GM18873 (cell line): ENCODE data around the gene EYA4.
"Not testable (repeated sequence)": the region's sequence is repeated elsewhere in the genome, so short reads cannot be mapped to it uniquely, and the experiment has no call there.

Experiments
- ATAC-seq: cut with Tn5 transposase; IDR thresholded peaks from one replicate; pipeline ENCODE4 v1.9.1; 2021; ENCODE audit warnings: mild to moderate bottlenecking, moderate library complexity, moderate number of reproducible peaks; ENCODE audit not compliant: unreplicated experiment, low FRiP score

EYA4 gene

DNA sequence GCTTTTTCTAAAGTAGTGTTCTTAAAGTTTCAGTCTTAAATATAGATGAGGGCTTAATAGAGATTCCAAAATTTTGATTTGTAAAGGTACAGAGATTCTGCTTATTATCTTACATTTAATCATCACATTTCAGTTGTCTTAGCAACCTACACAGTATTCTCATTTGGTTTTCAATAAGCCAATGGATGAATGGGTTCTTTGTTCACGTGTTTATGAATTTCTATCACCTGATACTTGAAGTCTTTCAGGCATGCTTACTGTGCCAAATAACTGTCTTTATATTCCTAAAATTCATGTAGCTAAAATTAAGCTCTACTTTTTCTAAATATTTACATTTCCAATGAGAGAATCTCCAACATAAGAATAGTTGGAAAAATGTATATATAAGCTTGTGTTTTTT lies 152.7 kb downstream of the EYA4 start:
- ATAC-seq, result no peak

DNA sequence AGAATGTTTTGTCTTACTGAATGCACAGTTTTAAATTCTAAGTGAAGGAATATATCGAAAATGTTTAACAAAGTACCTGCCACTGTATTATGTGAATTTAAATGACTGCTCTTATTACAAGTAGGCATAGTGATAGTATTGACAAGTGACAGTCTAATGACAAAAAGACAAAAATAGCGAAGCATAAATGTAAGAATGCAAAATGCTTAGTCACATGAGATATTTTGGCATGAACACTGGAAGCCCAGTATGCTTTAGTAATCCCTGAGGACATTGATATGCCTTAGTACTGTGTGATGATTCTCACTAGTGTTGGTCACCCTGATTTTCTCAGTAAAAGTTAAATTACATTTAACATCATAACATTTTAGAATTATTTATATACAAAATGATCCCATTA lies 153.5 kb downstream of the EYA4 start:
- no peak for ATAC-seq

DNA sequence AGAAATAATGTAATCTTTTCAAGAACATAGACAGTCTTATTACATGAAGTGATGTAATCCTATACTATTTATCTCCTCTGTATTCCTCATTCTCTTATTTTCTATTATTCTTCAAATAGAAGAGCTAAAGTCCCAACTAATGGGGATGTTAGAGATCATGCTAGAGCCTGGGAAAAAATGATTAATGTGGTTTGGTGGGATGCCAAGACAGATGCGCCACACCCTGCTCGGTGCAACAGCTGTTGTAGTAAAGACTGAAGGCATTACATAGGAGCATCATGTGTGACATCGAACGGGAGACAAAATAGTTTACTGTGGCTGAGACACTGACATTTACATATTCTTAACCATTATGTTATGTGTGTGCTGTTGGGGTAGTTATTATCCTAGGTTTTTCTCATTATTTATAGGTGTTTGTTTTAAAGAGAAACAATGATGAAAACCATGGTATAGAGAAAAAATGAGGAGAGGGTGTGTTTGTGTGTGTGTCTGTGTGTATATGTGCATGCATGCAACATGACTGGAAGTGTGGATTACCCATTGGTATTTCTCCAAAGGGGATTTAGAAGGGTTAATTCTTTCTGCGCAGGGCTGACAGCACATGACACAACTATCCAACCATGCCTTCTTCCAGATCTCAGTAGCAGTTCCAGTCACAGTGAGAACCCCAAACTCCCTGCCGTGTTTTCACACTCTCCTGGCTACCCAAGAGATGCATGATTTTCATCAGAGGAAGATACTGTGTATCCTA lies 155.3 kb downstream of the EYA4 start:
- ATAC-seq, result no peak

DNA sequence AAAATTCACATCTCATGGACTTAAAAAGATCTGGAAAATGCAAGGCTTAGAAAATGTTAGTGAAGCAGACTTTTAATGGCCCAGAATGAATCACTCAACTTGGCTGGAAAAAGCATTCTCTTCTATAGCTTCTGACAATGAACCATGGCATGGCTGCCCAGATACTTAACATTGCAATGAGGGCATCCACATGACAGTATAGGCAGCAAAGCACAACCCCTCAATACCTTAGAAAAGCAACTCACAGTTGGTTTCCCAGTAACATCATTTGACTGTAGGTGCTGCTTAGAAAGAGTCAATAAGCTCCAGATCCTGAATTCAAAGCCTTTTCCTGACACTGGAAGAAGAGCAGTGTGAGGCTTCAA lies 155.8 kb downstream of the EYA4 start:
- ATAC-seq, result no peak

DNA sequence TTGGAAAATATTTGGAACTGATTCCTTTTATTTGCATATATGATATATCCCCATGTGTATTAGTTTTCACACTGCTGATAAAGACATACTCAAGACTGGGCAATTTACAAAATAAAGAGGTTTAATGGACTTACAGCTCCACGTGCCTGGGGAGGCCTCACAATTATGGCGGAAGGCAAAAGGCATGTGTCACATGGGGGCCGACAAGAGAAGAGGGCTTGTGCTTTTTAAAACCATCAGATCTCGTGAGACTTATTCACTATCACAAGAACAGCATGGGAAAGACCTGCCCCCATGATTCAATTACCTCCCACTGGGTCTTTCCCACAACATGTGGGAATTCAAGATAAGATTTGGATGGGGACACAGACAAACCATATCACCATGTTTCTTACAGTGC lies 156.4 kb downstream of the EYA4 start:
- ATAC-seq, result not testable (repeated sequence)

DNA sequence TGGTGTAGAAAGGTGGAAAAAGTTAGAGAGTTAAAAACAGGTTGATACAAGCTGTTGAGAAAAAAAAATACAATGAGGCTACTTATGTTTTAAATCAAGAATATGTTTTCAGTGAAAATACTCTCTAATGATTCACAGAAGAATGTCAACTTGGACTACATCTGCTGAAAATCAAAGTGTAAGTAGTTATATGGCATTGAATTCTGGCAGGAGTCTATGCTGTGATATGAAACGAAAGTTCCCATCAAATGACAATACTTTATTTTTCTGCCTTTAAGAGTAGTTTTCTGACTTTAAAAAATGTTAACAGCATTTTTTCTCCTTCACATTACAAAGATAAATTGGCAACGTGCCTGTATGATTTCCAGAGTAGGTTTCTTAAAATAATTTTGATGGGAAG lies 158.3 kb downstream of the EYA4 start:
- no peak for ATAC-seq

DNA sequence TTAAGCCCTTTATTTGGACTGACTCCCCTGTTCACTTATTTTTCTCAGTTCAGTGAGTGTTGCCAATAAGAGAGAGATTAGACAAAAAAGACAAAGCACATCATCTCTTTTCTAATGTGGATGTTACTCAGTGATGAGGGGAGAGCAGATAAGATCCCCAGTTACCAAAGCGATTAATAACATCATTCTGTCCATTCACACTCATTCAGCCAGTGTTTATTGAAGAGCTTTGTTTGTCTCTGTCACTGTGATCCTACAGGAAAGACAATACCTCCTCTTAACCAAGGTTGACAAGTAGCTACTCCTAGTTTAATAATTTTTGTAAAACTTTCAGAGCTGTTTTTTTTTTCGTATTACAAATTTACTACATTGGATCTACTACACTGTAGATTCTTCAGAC lies 163.0 kb downstream of the EYA4 start:
- no peak for ATAC-seq

DNA sequence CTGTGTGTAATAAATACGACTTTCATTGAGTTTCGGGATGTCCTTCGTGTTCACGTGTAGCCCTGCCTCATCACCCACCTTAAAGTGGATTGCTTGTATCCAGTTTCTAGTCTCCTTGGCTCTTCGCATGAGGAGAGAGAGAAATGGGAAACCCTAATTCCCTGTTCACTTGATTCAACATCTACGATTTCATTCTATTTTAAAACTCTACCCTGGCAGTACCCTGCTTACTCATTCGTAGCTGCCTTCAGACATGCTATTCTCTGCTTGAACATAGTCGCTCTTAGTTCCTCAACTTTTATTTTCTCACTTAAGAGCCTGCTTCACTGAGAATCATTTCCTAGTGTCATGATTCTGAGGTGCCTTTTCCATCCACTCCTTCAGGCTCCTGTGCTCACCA lies 163.6 kb downstream of the EYA4 start:
- ATAC-seq, result no peak

DNA sequence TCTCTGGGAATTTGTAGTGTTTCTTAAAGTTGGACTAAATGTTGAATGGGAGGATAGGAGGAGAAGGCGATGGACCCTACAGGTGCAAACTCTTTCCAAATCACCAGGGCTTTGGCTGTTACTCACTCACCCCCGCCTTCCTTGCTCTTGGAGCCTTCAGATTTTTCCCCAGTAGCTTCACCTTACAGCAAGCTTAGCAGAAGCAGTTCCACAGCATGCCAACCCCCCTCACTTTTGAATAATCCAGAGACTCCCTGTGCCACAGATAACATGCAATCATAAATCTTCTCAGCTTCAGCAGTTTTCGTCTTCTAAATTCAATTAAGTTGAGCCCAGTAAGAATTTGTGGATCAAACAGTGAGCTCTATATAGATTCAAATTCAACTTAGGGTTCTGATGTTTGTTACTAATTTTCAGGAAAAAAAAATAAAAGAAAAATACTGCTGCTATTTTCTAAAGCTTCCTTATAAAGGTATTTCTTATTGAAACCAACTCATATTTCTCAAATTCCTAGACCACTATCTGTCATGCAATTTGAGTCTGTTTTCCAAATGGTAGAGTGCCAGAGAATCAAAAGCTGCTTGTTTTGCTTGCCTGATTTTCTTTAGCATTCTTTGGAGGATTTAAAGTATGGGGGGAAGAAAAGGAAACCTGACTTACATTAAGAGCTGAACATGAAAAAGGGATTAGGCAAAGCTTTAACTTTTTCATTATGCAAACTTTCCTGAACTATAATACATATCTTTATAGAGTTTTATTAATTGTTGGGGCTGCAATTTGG lies 166.4 kb downstream of the EYA4 start:
- ATAC-seq, result no peak

DNA sequence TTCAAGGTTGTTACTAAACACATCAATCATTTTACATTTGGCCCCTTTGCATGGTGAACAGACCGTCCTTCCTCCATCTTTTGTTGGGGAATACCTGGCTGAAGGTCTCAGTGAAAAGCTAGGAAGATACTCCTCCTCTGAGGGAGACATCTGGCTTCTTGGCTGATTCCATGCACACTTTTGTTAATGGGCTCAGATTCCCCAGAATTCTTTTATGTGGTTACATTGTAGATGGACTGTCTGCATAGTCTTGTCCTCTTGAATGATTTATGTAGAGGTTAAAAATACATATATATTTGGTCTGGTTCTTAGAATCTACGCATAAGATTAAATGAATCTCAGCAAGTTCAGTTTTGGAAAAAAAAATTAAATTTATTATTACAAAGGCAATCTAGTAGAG lies 167.0 kb downstream of the EYA4 start:
- no peak for ATAC-seq

DNA sequence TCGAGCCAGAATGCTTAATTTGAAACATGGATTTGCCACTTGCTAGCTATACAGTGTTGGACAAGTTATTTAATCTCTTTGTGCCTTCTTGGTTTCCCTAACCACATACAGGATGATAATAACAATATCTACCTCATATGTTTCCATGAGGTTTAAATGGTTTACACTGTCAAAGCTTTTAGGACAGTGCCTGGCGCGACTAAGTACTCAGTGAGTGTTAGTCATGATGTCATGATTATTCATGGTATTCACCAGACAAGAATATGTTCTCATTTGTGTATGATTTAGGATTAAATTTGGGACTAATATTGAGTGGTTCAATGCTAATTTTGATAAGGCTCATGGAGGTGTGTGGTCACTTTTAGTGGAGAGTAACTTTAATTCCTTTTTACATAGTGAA lies 167.4 kb downstream of the EYA4 start:
- no peak for ATAC-seq

DNA sequence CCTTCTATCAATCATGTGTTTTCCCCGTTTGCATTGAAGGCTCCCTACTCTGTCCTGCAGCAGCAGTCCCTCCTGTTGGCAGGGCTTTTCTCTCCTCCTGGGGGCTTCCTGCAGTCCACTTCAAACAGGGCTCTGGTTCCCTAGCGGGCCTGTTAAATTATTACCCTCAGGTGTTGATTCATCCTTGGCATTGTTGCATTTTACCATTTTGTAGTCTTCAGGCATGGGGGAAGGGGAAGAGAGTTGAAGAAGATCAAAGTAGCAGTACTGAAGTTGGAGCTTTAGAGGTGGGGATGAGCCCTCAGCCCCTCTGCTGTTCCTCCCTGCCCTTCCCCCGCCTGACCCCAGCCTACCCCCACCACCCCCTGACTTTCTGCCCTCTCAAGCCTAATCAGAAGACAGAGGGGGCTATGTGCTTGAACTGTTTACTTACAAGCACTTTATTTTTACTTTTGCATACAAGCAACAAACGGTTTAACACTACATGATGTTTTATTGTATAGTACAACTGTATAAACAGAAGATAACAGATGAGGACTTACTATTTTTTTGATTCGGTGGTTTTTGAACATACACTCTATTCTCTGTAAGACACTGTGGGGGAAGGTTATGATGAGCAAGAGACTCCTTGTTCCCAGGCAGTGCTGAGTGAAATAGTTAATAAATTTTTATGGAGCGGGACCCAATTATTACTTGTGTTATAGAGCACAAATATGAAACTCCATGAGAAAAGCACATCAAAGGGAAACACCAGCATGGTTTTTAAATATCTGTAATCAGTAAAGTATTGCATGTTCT lies 169.7 kb downstream of the EYA4 start:
- no peak for ATAC-seq

DNA sequence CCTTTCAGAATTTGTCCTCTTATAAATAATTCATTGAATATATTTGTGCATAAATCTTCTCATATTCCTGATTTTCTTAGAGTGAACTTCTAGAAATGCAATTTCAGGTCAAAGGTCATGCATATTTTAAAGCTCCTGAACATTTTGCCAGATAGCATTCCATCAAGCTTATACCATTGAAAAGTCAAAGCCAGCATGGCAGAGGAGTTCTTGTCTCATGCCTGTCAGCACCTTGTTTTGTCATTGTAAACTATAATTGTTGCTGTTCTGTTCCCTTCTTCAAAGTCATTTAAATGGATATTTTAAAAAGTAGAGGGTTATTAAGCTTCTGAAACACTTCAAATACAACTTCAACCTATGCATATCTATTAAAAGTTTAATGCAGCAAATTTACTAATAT lies 170.6 kb downstream of the EYA4 start:
- no peak for ATAC-seq

DNA sequence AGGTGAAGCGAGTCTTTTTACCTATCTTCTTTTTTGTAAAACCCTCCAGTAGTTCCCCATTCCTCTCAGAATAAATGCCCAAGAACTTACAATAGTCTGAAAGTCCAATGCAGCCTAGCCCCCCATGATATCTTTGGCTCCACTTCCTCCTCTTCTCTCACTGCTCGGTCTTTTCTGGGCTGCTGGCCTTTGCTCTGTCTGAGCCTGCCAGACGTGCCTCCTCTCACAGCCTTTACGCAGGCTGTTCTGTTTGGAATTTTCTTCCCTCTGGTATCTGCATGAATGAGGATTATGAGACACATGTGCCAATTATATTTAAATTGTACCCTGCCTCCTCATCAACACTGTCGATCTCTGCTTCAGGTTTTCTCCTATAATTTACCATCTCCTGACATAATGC lies 174.1 kb downstream of the EYA4 start:
- no peak for ATAC-seq

DNA sequence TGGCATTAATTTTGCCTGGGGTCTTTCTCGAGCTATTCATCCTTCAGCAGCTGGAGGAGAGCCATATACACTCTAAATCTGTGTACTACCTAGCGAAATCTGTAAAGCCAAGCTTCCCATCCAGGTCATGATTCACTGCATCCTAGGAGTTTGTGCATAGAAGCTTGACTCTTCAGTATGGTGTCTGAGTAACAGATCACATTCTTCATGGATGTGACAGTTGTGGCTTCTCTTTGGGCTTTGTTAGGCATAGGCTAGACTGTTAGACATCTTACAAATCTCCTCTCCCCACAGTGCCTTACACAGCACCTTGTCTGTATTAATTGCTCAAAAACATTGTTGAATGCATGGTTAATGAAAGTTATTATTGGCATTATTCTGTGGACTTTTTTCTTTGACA lies 177.0 kb downstream of the EYA4 start:
- ATAC-seq, result no peak

DNA sequence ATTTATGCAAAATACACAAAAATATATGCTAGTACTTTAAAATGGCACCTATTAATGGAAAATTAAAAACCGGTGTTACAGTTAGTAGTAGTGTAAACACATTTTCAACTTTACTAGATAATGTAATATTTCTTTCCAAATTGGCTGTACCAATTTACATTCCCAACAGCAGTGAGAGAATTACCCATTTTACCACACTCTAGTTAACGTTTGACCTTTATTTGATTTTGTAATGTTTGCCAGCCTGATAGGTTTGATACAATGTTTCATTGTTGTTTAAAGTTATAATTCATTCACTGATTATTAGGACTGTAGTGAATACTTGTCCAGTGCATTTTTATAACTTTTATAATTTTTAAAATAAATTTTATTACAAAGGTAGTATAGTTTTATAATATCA lies 182.1 kb downstream of the EYA4 start:
- no peak for ATAC-seq

DNA sequence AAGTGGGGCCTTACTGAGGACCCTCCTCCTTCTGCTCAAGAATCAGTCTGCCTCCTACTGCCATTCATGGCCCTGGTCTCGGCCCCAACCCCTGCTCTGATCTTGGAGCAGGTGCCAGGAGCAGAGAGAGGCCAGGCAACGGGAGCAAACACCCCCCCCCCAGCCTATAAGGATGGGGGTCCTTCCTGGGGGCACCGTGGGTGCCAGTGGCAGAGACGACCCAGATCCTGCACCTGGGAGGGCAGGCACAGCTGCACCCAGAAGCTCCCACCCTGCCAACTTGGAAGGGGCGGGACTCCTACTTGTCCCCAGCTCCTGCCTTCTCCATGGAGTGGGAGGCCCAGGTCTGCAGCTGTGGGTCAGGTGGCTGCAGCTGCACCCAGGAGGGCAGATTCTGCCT lies 183.2 kb downstream of the EYA4 start:
- ATAC-seq, result no peak

DNA sequence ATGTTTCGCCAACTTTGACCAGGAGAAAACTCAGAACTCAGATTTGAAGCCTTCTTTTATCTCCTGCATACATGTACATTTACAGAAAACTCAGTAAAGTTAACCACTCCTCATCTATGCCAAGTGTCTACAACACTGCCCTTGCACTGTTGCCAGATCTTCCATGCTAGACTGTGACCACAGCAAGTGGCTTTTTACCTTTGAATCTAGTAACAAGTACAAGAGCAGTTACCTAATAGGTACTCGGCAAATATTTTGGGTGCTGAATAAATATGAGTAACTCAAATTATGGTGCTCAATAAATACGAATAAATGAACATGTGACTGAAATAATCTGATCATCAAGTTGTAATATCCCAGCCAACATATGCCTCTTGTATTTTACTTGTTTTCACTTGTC lies 184.9 kb downstream of the EYA4 start:
- no peak for ATAC-seq

DNA sequence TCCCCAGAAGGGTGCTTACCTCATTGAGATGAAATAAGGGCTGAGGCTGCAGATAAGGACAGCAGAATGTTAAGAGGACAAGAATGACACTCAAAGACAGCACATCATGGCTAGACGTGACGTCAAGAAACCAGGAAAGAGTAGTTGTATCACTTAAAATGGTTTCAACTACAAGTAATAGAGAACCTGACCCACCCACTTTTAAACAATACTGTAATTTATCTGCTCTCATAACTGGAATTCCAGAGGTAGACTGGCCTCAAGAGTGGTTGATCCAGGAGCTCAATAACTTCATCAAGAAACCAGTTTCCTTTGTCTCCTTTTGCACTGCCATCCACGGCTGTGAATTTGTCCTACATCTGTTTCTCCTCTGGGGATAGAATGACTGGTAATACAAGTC lies 187.1 kb downstream of the EYA4 start:
- ATAC-seq, result no peak

DNA sequence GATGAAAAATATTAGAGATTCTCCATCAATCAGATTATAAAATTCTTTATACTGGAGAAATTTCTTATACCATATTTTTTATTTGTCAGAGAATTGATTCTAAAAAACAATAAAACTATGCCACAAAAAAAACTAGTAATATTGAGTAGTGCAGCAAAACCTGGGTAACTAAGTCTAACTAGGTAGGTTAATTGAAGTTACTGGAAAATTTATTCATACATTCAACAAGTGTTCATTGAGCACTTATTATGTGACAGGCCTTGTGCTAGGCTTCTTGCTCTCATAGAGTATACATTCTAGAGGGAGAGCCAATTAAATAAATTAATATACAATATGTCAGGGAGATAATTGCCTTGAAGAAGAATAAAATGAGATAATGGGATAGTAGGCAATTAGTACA lies 189.4 kb downstream of the EYA4 start:
- no peak for ATAC-seq

DNA sequence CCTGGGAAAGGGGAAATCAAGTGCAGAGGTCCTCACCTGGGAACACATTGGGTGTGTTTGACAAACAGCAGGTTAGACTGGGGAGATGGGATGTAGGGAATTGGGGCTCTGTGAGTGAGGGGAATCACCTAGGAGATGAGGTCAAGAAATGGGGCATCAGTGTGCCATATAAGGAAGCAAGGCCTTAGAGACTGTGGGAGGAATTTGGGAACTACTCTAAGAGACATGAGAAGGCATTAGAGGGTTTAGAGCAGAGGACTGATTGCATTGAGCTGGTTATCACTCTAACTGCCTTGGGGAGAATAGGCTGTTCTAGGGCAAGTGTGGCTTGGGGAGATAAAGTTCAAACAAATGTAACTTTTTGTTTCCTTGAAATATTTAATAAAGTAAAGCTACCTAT lies 189.9 kb downstream of the EYA4 start:
- no peak for ATAC-seq
